Mesodermal cell (in vitro differentiated cells): ENCODE measurements around the gene ZNF497.

ENCODE experiments used
- H3K27ac ChIP-seq: 2 replicates; pipeline ENCODE4 v1.7.0; 2013; ENCODE audit warnings: mild to moderate bottlenecking, low read depth, low read length, moderate library complexity; ENCODE audit not compliant: severe bottlenecking
- H3K36me3 ChIP-seq: 2 replicates; pipeline ENCODE4 v1.7.1; 2013; ENCODE audit warnings: mild to moderate bottlenecking, low read length, moderate library complexity; ENCODE audit not compliant: control insufficient read depth, insufficient read depth
- H3K4me1 ChIP-seq: one replicate; pipeline ENCODE4 v1.7.1; 2013; ENCODE audit warnings: mild to moderate bottlenecking, low read length; ENCODE audit not compliant: insufficient read depth, control insufficient read depth, poor library complexity, severe bottlenecking
- H3K4me3 ChIP-seq: 2 replicates; pipeline ENCODE4 v1.7.0; 2013; ENCODE audit warnings: low read length, control low read depth, mild to moderate bottlenecking; ENCODE audit not compliant: insufficient read depth, poor library complexity, severe bottlenecking; ENCODE audit errors: extremely low read depth
- H3K9me3 ChIP-seq: 2 replicates; pipeline ENCODE4 v1.7.1; 2013; ENCODE audit warnings: mild to moderate bottlenecking, low read length, moderate library complexity; ENCODE audit not compliant: control insufficient read depth
- WGBS, 2 experiments: methylation state at CpG; one replicate each; pipeline ENCODE4 v1.1.5; 2013; ENCODE audit warnings: missing lambda C conversion rate in 2 of 2; ENCODE audit not compliant: insufficient coverage in 2 of 2; 5-methylcytosine and 5-hydroxymethylcytosine counted together

ZNF497 gene

GRCh38 chr19:58392945-58393724 lies 30.6 kb upstream of the ZNF497 start:
- peaks cover 13% of the 10 kb centered on the region for H3K4me1 ChIP-seq
- H3K9me3 ChIP-seq = no peaks in the 10 kb centered on the region
- no peak overlapping the region for H3K4me3 ChIP-seq
- peaks cover 73% of the 10 kb centered on the region for H3K36me3 ChIP-seq
- no peak overlapping the region for H3K27ac ChIP-seq
- 94 to 96% methylated on average over 17 to 23 of the region's 26 CpGs for WGBS, 2 experiments

DNA sequence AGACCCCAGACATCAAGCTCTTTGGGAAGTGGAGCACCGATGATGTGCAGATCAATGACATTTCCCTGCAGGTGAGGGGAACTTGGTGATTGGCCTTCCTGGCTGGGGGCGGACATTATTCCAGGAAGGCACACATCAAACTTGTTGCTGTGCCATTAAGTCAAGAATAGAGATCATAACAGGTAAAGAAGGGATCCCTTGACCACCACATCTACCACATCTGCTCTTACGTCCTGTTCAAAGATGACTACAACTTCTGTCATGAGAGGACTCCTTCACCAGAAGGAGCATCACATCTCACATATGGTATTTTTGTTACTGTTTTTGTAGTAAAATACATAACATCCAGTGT lies 25.6 kb upstream of the ZNF497 start:
- Histone ChIP-seq H3K4me3 (peak overlapping the region; percentile 81), H3K9me3 (no peaks in the 10 kb centered on the region), H3K27ac (no peak overlapping the region), H3K4me1 (peaks cover 27% of the 10 kb centered on the region), H3K36me3 (peaks cover 51% of the 10 kb centered on the region)
- 100% methylated on average over 1 to 2 of the region's 3 CpGs for WGBS, 2 experiments

DNA sequence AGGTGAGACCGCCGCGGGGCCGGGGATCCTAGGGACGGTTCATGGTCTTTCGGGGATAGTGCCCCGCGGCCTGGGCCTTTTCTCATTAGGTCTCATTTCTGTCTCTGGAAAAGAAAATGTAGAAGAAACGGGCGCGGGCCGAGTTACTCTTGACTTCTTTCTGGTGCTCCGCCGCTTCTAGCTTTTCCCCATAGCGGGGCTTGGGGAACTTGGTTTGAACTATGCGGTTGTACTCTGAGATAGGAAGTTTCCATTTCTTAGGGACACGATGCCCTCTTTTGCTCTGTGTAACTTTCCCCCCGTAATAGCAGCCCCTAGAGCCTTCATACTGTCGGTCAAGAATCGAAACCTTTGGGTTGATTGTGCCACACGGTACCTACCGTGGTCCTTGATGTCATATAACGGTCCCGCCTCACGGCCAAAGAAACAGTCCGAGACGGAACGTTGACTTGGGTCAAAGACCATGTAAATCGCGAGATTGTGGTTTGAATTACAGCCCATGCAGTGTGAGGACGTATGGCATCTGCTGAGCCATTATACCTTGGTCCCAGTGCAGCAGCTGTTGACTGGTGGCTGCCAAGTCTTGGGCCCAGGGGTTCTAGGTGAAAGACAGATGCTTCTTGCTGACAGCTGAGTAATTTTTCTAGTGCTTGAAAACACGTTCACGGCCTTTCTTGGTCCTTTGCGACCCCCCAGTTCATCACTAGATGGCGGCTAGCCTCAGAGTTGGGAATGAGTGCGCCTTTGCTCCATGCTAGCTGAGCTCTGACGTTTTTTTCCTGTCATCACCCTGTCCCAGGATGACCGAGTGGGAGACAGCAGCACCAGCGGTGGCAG lies 25.0 kb upstream of the ZNF497 start:
- Histone ChIP-seq H3K36me3 (peaks cover 46% of the 10 kb centered on the region), H3K4me3 (peak overlapping the region; percentile 81), H3K27ac (peak overlapping the region; percentile 50), H3K4me1 (peaks cover 27% of the 10 kb centered on the region), H3K9me3 (no peaks in the 10 kb centered on the region)
- WGBS, 2 experiments = 9% methylated on average over 35 to 36 of the region's 39 CpGs

GRCh38 chr19:58386576-58387337 lies 24.2 kb upstream of the ZNF497 start, which contains the start of gene RPS5:
Gene RPS5 (plus strand): TSS chr19:58387269. CDS start chr19:58388138, 869 bp downstream.
- peaks cover 39% of the 10 kb centered on the region for H3K36me3 ChIP-seq
- no peaks in the 10 kb centered on the region for H3K9me3 ChIP-seq
- peak within 1 kb of the TSS; percentile 81 for H3K4me3 ChIP-seq
- 0 to 1% methylated on average over 57 to 63 of the region's 64 CpGs for WGBS, 2 experiments
- peak within 1 kb of the TSS; percentile 98 for H3K27ac ChIP-seq
- peaks cover 27% of the 10 kb centered on the region for H3K4me1 ChIP-seq

DNA sequence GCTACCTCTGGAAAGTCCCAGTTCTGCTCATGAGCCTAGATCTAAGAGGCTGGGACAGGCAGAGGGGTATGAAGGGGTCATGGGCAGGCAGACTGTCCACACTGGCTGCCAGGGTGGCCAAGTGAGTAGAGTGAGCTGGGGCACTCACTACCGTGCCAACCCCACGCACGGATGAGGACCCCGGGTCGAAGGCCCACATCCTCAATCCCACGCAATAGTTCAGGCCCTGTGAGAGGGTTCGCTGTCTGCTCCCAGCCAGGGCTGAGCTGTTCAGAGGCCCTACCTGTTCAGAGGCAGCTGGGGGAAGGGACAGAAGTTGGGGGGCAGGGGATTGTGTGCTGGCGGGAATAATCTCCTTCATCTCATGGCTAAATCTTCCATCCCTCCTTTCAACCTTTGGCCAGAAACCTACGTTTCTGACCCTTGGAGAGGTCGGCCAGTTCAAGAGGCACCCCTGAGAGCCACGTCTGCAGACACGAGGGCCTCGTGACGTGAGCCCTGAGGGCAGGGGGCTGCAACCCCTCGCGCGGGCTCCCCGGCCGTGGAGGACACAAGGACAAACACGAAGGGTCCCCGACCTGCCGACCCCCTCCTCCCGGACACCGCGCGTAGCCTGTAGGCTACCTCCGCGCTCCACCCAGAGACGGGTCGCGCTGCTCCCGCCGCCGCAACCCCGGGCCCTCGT lies 23.5 kb upstream of the ZNF497 start:
- H3K9me3 ChIP-seq = no peaks in the 10 kb centered on the region
- H3K4me1 ChIP-seq = peaks cover 27% of the 10 kb centered on the region
- H3K27ac ChIP-seq = peak overlapping the region; percentile 98
- peak overlapping the region; percentile 81 for H3K4me3 ChIP-seq
- 19 to 21% methylated on average over 24 to 26 of the region's 36 CpGs for WGBS, 2 experiments
- H3K36me3 ChIP-seq = peaks cover 33% of the 10 kb centered on the region

GRCh38 chr19:58385313-58385890 lies 22.9 kb upstream of the ZNF497 start:
- H3K36me3 ChIP-seq = peaks cover 26% of the 10 kb centered on the region
- peak overlapping the region; percentile 5 for H3K27ac ChIP-seq
- no peaks in the 10 kb centered on the region for H3K9me3 ChIP-seq
- H3K4me1 ChIP-seq = peaks cover 27% of the 10 kb centered on the region
- H3K4me3 ChIP-seq = peak overlapping the region; percentile 81
- WGBS, 2 experiments = 93 to 94% methylated on average over 9 of the region's 9 CpGs

GRCh38 chr19:58382997-58383603 lies 20.5 kb upstream of the ZNF497 start:
- Histone ChIP-seq H3K36me3 (peaks cover 6% of the 10 kb centered on the region), H3K4me3 (no peak overlapping the region), H3K27ac (no peak overlapping the region), H3K4me1 (peaks cover 14% of the 10 kb centered on the region), H3K9me3 (no peaks in the 10 kb centered on the region)
- WGBS, 2 experiments = 85 to 95% methylated on average over 5 of the region's 6 CpGs

DNA sequence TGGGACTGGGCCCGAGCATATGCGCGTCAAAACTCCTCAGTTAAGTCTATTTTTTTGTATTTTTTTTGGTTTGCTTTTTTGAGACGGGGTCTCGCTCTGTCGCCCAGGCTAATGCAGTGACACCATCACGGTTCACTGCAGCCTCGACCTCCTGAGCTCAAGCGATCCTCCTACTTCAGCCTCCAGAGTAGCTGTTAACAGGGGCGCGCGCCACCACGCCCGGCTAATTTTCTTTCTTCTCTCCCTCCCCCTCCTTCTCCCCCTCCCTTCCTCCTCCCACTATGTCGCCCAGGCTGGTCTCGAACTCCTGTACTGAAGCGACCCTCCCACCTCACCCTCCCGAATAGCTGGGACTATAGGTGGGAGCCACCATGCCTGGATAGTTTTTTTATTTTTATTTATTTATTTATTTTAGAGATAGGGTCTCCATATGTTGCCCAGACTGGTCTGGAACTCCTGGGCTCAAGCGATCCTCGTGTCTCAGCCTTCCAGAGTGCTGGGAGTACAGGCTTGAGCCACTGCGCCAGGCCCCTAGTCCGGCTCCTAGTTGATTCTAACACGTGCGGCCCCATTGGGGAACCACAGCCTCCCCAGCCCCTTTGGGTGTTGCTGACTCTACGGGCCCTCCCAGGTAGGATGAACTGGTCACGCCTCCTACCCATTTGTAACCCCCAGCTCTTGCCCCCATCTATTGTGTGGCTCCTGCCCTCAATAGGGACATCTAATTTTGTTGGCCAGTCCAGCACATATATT lies 19.1 kb upstream of the ZNF497 start:
- Histone ChIP-seq H3K27ac (peak overlapping the region; percentile 57), H3K4me3 (peak overlapping the region; percentile 64), H3K9me3 (no peaks in the 10 kb centered on the region), H3K4me1 (peaks cover 11% of the 10 kb centered on the region), H3K36me3 (no peaks in the 10 kb centered on the region)
- WGBS, 2 experiments = 55 to 67% methylated on average over 14 to 23 of the region's 26 CpGs
